ENCODE results near the gene ARAP3. TPM values are rescaled to one million over a fixed set of nuclear protein-coding genes. Genes with fewer than 3 reads are reported as not detected.
"Not testable (repeated sequence)": the region's sequence is repeated elsewhere in the genome, so short reads cannot be mapped to it uniquely, and the experiment has no call there.

The ARAP3 gene
- total RNA-seq, 1 experiment from 2014 or later = 17.5 TPM

DNA sequence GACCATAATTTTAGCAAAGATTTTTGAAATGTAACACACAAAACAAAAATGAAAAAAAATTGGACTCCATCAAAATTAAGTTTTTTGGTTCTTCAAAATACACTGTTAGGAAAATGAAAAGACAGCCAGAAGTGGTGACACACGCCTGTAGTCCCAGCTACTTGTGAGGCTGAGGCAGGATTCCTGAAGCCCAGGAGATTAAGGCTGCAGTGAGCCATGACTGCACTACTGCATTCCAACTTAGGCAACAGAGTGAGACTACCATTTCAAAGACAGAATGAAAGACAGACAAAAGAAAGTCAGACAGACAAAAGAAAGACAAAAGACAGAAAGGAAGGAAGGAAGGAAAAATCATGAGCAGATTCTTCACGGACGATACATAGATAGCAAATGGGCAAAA, 70.7 kb downstream of the ARAP3 start:
- no peak for DNase-seq
- TF ChIP-seq, protein P1, sequence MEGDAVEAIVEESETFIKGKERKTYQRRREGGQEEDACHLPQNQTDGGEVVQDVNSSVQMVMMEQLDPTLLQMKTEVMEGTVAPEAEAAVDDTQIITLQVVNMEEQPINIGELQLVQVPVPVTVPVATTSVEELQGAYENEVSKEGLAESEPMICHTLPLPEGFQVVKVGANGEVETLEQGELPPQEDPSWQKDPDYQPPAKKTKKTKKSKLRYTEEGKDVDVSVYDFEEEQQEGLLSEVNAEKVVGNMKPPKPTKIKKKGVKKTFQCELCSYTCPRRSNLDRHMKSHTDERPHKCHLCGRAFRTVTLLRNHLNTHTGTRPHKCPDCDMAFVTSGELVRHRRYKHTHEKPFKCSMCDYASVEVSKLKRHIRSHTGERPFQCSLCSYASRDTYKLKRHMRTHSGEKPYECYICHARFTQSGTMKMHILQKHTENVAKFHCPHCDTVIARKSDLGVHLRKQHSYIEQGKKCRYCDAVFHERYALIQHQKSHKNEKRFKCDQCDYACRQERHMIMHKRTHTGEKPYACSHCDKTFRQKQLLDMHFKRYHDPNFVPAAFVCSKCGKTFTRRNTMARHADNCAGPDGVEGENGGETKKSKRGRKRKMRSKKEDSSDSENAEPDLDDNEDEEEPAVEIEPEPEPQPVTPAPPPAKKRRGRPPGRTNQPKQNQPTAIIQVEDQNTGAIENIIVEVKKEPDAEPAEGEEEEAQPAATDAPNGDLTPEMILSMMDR (IDR thresholded peaks at IDR 0.05; ENCODE audit: unreplicated experiment) = no peak
- no peaks in the 10 kb centered on the region for H3K27me3 Mint-ChIP-seq (ENCODE audit: unreplicated experiment)
- H3K27ac Mint-ChIP-seq (ENCODE audit: unreplicated experiment) = peak overlapping the region; percentile 22
- peaks cover 21% of the 10 kb centered on the region for H3K36me3 Mint-ChIP-seq (ENCODE audit: insufficient read depth, unreplicated experiment)
- H3K4me3 Mint-ChIP-seq (ENCODE audit: low read depth, unreplicated experiment) = no peak overlapping the region
- CTCF ChIA-PET = no interaction called here
- H3K9me3 Mint-ChIP-seq (ENCODE audit: low read depth, unreplicated experiment) = no peaks in the 10 kb centered on the region
- peaks cover 54% of the 10 kb centered on the region for H3K4me1 Mint-ChIP-seq (ENCODE audit: low read depth, unreplicated experiment)
- intact Hi-C loops (cut with micrococcal nuclease; ENCODE audit: unreplicated experiment) = no loop called here
- no TSS peak for BruUV-seq (replicated peaks)

DNA sequence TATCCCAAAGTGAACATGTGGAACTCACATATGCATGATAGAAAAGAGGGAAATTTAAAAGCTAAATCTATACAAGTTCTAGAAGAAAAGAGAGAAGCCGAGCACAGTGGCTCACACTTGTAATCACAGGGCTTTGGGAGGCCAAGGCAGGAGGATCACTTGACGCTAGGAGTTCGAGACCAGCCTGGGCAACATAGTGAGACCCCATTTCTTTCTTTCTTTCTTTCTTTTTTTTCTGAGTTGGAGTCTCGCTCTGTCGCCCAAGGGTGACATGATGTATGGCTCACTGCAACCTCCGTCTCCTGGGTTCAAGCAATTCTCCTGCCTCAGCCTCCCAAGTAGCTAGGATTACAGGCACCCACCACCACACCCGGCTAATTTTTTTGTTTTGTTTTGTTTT, 72.1 kb downstream of the ARAP3 start:
- Mint-ChIP-seq H3K27ac (ENCODE audit: unreplicated experiment) (peak overlapping the region; percentile 68), H3K4me1 (ENCODE audit: low read depth, unreplicated experiment) (peaks cover 56% of the 10 kb centered on the region), H3K36me3 (ENCODE audit: insufficient read depth, unreplicated experiment) (peaks cover 18% of the 10 kb centered on the region)
- intact Hi-C loops (cut with micrococcal nuclease; ENCODE audit: unreplicated experiment); H3K4me3 Mint-ChIP-seq (ENCODE audit: low read depth, unreplicated experiment); H3K27me3 Mint-ChIP-seq (ENCODE audit: unreplicated experiment); CTCF ChIA-PET; H3K9me3 Mint-ChIP-seq (ENCODE audit: low read depth, unreplicated experiment); DNase-seq; BruUV-seq (replicated peaks): not testable (repeated sequence)

DNA sequence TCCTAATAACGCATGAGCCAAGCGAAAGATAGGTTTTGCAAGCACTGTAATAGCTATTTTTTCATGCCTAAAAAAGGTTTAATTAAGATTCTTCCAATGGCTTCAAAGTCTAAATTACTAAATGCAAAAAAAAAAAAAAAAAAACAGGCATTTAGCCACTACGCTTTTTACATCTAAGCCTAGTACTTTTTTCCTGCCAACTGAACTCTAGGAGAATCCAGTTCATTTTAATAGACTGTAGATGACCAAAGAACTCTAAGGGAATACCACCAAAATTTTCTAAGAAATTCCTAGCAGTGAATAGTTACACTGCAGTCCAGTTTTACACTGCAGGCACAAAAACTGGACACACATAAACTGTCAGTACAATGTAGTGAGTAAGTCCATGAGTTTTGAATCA, 73.0 kb downstream of the ARAP3 start:
- peaks cover 25% of the 10 kb centered on the region for H3K36me3 Mint-ChIP-seq (ENCODE audit: insufficient read depth, unreplicated experiment)
- CTCF ChIA-PET = interaction anchor here (0.9 to 1.2 kb wide), 3 partner anchors 10 to 45 kb away, joined by 5 to 7 read pairs (median 6); partner anchors contain the start of gene DIAPH1
- DNase-seq = no peak
- no TSS peak for BruUV-seq (replicated peaks)
- peak overlapping the region; percentile 68 for H3K27ac Mint-ChIP-seq (ENCODE audit: unreplicated experiment)
- no peaks in the 10 kb centered on the region for H3K9me3 Mint-ChIP-seq (ENCODE audit: low read depth, unreplicated experiment)
- H3K4me3 Mint-ChIP-seq (ENCODE audit: low read depth, unreplicated experiment) = no peak overlapping the region
- no peaks in the 10 kb centered on the region for H3K27me3 Mint-ChIP-seq (ENCODE audit: unreplicated experiment)
- TF ChIP-seq, protein P1 (IDR thresholded peaks at IDR 0.05; ENCODE audit: unreplicated experiment) = no peak
- intact Hi-C loops (cut with micrococcal nuclease; ENCODE audit: unreplicated experiment) = no loop called here
- peaks cover 64% of the 10 kb centered on the region for H3K4me1 Mint-ChIP-seq (ENCODE audit: low read depth, unreplicated experiment)

GRCh38 chr5:141608557-141608956, 73.5 kb downstream of the ARAP3 start:
- H3K4me1 Mint-ChIP-seq (ENCODE audit: low read depth, unreplicated experiment) = peaks cover 67% of the 10 kb centered on the region
- peak overlapping the region; percentile 57 for H3K27ac Mint-ChIP-seq (ENCODE audit: unreplicated experiment)
- intact Hi-C loops (cut with micrococcal nuclease; ENCODE audit: unreplicated experiment) = no loop called here
- DNase-seq = peak; percentile 19
- no peak overlapping the region for H3K4me3 Mint-ChIP-seq (ENCODE audit: low read depth, unreplicated experiment)
- no peaks in the 10 kb centered on the region for H3K27me3 Mint-ChIP-seq (ENCODE audit: unreplicated experiment)
- H3K36me3 Mint-ChIP-seq (ENCODE audit: insufficient read depth, unreplicated experiment) = peaks cover 25% of the 10 kb centered on the region
- BruUV-seq (replicated peaks) = no TSS peak
- no peaks in the 10 kb centered on the region for H3K9me3 Mint-ChIP-seq (ENCODE audit: low read depth, unreplicated experiment)
- TF ChIP-seq, protein P1 (IDR thresholded peaks at IDR 0.05; ENCODE audit: unreplicated experiment) = no peak
- CTCF ChIA-PET = interaction anchor here (0.9 to 1.2 kb wide), 3 partner anchors 10 to 45 kb away, joined by 5 to 7 read pairs (median 6); partner anchors contain the start of gene DIAPH1

DNA sequence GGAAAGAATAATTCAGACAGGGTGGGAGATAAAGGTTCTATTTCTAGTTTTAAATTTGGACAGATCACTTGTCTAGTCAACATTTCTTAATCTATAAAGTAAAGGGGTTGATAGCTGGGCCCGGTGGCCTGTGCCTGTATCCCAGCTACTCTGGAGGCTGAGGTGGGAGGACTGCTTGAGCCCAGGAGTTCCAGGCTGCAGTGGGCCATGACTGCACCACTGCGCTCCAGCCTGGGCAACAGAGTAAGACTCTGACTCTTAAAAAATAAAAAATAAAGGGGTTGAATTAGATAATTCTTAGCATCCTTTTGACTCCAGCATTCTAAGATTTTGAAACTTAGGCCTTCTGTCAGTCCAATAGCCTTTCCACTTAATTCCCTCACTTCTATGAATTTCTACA, 74.0 kb downstream of the ARAP3 start:
- Mint-ChIP-seq H3K4me1 (ENCODE audit: low read depth, unreplicated experiment) (peaks cover 62% of the 10 kb centered on the region), H3K27me3 (ENCODE audit: unreplicated experiment) (no peaks in the 10 kb centered on the region), H3K36me3 (ENCODE audit: insufficient read depth, unreplicated experiment) (peaks cover 25% of the 10 kb centered on the region), H3K4me3 (ENCODE audit: low read depth, unreplicated experiment) (no peak overlapping the region), H3K9me3 (ENCODE audit: low read depth, unreplicated experiment) (no peaks in the 10 kb centered on the region), H3K27ac (ENCODE audit: unreplicated experiment) (peak overlapping the region; percentile 57)
- TF ChIP-seq, protein P1 (IDR thresholded peaks at IDR 0.05; ENCODE audit: unreplicated experiment) = no peak
- no peak for DNase-seq
- intact Hi-C loops (cut with micrococcal nuclease; ENCODE audit: unreplicated experiment) = no loop called here
- no TSS peak for BruUV-seq (replicated peaks)
- CTCF ChIA-PET = interaction anchor here (0.9 to 1.5 kb wide), 3 partner anchors 16 to 44 kb away, joined by 4 to 6 read pairs (median 5); no protein-coding TSS in a partner anchor
